HG03342 (cell line): ENCODE results near the gene CFAP107.
"Not testable (repeated sequence)": the region's sequence is repeated elsewhere in the genome, so short reads cannot be mapped to it uniquely, and the experiment has no call there.

Source experiments
- ATAC-seq: cut with Tn5 transposase; IDR thresholded peaks from one replicate; pipeline ENCODE4 v1.9.1; 2021; ENCODE audit warnings: mild to moderate bottlenecking, moderate library complexity; ENCODE audit not compliant: unreplicated experiment

The CFAP107 gene

GRCh38 chr1:12776801-12777557 lies 31.0 kb downstream of the CFAP107 start:
- ATAC-seq = no peak

GRCh38 chr1:12778061-12778460 lies 32.1 kb downstream of the CFAP107 start:
- no peak for ATAC-seq

- ATAC-seq = no peak
These were observed 32.9 kb downstream of the CFAP107 start for GRCh38 chr1:12778907-12779306.

- not testable (repeated sequence) for ATAC-seq
These were observed 35.5 kb downstream of the CFAP107 start for GRCh38 chr1:12781488-12781887.

- not testable (repeated sequence) for ATAC-seq
These were observed 37.8 kb downstream of the CFAP107 start for GRCh38 chr1:12783783-12784182.

- not testable (repeated sequence) for ATAC-seq
These were observed 38.7 kb downstream of the CFAP107 start for GRCh38 chr1:12784729-12785128.

- ATAC-seq = not testable (repeated sequence)
These were observed 45.1 kb downstream of the CFAP107 start, which contains the start of gene PRAMEF1 for GRCh38 chr1:12791097-12791496. TSS of gene PRAMEF1 (plus strand) at chr1:12791397. CDS start at chr1:12793228, 1,831 bp downstream.

- ATAC-seq = no peak
These were observed 52.9 kb downstream of the CFAP107 start for GRCh38 chr1:12798911-12799310.

- ATAC-seq = no peak
These were observed 53.7 kb downstream of the CFAP107 start for GRCh38 chr1:12799730-12800129.

GRCh38 chr1:12809933-12810332 lies 63.9 kb downstream of the CFAP107 start:
- no peak for ATAC-seq

- no peak for ATAC-seq
These were observed 64.8 kb downstream of the CFAP107 start for GRCh38 chr1:12810691-12811408.

GRCh38 chr1:12811409-12811784 lies 65.4 kb downstream of the CFAP107 start:
- ATAC-seq = no peak
